Suprapubic skin (tissue), 4 donors: ENCODE data around the gene KIAA1671. TPM values are rescaled to one million over a fixed set of nuclear protein-coding genes. Genes with fewer than 3 reads are reported as not detected.

ENCODE experiments used
- DNase-seq, 2 donors: peaks; one replicate each; pipeline ENCODE4 v3.0.0-alpha.2; 2019; ENCODE audit warnings: low spot score in 2 of 2
- H3K27ac ChIP-seq: fragments of 200-600 bp; sonication (generic); one replicate; pipeline ENCODE4 v1.5.1; 2019
- H3K27me3 ChIP-seq: fragments of 200-600 bp; sonication (generic); one replicate; pipeline ENCODE4 v1.5.1; 2019
- H3K36me3 ChIP-seq: fragments of 200-600 bp; sonication (generic); one replicate; pipeline ENCODE4 v1.5.1; 2019
- H3K4me1 ChIP-seq: fragments of 200-600 bp; sonication (generic); one replicate; pipeline ENCODE4 v1.5.1; 2019
- H3K4me3 ChIP-seq: fragments of 200-600 bp; sonication (generic); one replicate; pipeline ENCODE4 v1.5.1; 2019; ENCODE audit warnings: mild to moderate bottlenecking
- H3K9me3 ChIP-seq: fragments of 200-600 bp; sonication (generic); one replicate; pipeline ENCODE4 v1.5.1; 2019
- CTCF ChIP-seq, 2 donors: fragments of 200-600 bp in 1 of 2; fragments of 450-650 bp in 1 of 2; sonication (generic) in 1 of 2; IDR thresholded peaks; one replicate each; pipeline ENCODE4 v1.5.1; 2016 to 2019; ENCODE audit warnings: antibody characterized with exemption in 2 of 2, mild to moderate bottlenecking in 1 of 2, moderate library complexity in 1 of 2
- EP300 ChIP-seq: sonication (generic); formaldehyde crosslinking; IDR thresholded peaks from one replicate; pipeline ENCODE4 v1.6.1; 2017; ENCODE audit warnings: antibody characterized with exemption
- POLR2A ChIP-seq, 2 donors: fragments of 450-650 bp; IDR thresholded peaks; one replicate each; pipeline ENCODE4 v1.6.1; 2017; ENCODE audit warnings: antibody characterized with exemption in 2 of 2, mild to moderate bottlenecking in 2 of 2, moderate library complexity in 2 of 2
- POLR2AphosphoS5 ChIP-seq, 3 donors: sonication (generic); formaldehyde crosslinking; IDR thresholded peaks; one replicate each; pipeline ENCODE4 v1.6.1; 2017; ENCODE audit warnings: antibody characterized with exemption in 3 of 3
- WGBS: methylation state at CpG from one replicate; pipeline ENCODE4 v1.1.5; 2018; 5-methylcytosine and 5-hydroxymethylcytosine counted together
- total RNA-seq, 4 donors: library from RNA; depleted of rRNA; stranded (reverse); fragments of >200 nt; gene quantifications; one replicate each; pipeline ENCODE4 v1.1.0, GENCODE V29; 2016

The KIAA1671 gene
- total RNA-seq, 4 donors from 2014 or later = 74.4 to 116 (median 97.0) TPM

- 84% methylated on average over 9 of the region's 10 CpGs for WGBS
- TF ChIP-seq POLR2A (IDR thresholded peaks at IDR 0.05) (no peak), EP300 (no peak), POLR2AphosphoS5 (IDR thresholded peaks at IDR 0.05) (no peak), CTCF (IDR thresholded peaks at IDR 0.05) (no peak)
- no peak overlapping the region for H3K27ac ChIP-seq
Observed at GRCh38 chr22:25182131-25183110, 229.9 kb downstream of the KIAA1671 start.

DNA sequence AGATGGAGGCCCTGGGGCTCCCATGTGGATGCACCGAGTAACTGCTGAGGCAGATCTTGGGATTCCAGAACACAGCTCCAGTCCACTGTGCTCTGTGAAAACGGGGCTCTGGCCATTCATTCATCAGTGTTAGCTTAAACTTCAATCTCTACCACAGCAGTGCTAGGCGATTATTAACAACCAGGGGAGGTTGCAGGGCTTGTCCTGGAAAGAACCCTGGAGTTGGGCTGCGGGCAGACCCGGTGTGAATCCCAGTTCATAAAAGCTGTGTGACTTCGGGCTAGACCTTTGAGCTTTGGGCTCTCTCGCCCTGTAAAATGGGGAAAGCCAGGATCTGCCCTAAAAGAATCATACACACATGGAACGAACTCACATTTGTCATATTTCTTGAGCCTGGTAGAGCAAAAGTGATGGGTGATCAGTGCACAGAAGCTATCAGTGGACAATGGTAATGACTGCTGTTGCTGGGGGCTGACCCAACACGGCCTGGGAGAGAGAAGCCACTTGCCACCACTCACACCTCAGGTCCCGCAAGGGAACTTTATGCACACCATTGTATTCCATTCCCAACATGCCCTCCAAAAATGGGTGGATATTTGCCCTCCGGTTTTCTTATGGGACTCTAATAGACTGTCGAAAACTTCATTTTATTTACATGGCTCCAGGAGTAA, 231.6 kb downstream of the KIAA1671 start:
- no peaks in the 10 kb centered on the region for H3K27me3 ChIP-seq
- TF ChIP-seq POLR2A (IDR thresholded peaks at IDR 0.05) (no peak), POLR2AphosphoS5 (IDR thresholded peaks at IDR 0.05) (no peak), CTCF (IDR thresholded peaks at IDR 0.05) (no peak), EP300 (no peak)
- no peak overlapping the region for H3K27ac ChIP-seq
- peaks cover 3% of the 10 kb centered on the region for H3K4me1 ChIP-seq
- H3K4me3 ChIP-seq = no peak overlapping the region
- H3K36me3 ChIP-seq = peaks cover 71% of the 10 kb centered on the region
- WGBS = 93% methylated on average over 11 of the region's 12 CpGs
- DNase-seq = no peak
- H3K9me3 ChIP-seq = no peaks in the 10 kb centered on the region

More at GRCh38 chr22:25182131-25183110, 229.9 kb downstream of the KIAA1671 start:
- Histone ChIP-seq H3K9me3 (no peaks in the 10 kb centered on the region), H3K36me3 (peaks cover 76% of the 10 kb centered on the region), H3K4me3 (no peak overlapping the region), H3K27me3 (no peaks in the 10 kb centered on the region), H3K4me1 (peaks cover 3% of the 10 kb centered on the region)
- no peak for DNase-seq

GRCh38 chr22:25186140-25186539, 233.6 kb downstream of the KIAA1671 start:
- H3K27ac ChIP-seq = no peak overlapping the region

DNA sequence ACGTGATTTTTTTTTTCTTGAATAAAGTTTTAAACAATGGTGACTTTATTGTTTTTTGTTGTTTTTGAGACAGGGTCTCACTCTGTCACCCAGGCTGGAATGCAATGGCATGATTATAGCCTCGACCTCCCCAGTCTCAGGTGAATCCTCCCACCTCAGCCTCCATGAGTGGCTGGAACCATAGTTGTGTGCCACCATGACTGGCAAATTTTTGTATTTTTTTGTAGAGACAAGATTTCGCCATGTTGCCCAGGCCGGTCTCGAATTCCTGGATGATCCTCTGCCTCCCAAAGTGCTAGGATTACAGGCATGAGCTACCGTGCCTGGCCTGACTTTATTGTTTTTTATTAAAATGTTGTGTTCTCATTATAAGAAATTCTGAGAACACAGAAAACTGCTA, 235.0 kb downstream of the KIAA1671 start:
- no peaks in the 10 kb centered on the region for H3K27me3 ChIP-seq
- no peak for TF ChIP-seq CTCF (IDR thresholded peaks at IDR 0.05)
- TF ChIP-seq EP300 = no peak
- no peak for TF ChIP-seq POLR2A (IDR thresholded peaks at IDR 0.05)
- TF ChIP-seq POLR2AphosphoS5 (IDR thresholded peaks at IDR 0.05) = no peak
- no peak for DNase-seq
- H3K27ac ChIP-seq = no peak overlapping the region
- 80% methylated on average over 6 of the region's 6 CpGs for WGBS
- peaks cover 75% of the 10 kb centered on the region for H3K36me3 ChIP-seq
- peaks cover 3% of the 10 kb centered on the region for H3K4me1 ChIP-seq
- no peaks in the 10 kb centered on the region for H3K9me3 ChIP-seq
- H3K4me3 ChIP-seq = no peak overlapping the region

More at GRCh38 chr22:25186140-25186539, 233.6 kb downstream of the KIAA1671 start:
- no peak for DNase-seq
- Histone ChIP-seq H3K4me3 (no peak overlapping the region), H3K4me1 (peaks cover 3% of the 10 kb centered on the region), H3K27me3 (no peaks in the 10 kb centered on the region), H3K36me3 (peaks cover 69% of the 10 kb centered on the region), H3K9me3 (no peaks in the 10 kb centered on the region)
- no peak for TF ChIP-seq POLR2AphosphoS5 (IDR thresholded peaks at IDR 0.05)
- no peak for TF ChIP-seq POLR2A (IDR thresholded peaks at IDR 0.05)
- TF ChIP-seq CTCF (IDR thresholded peaks at IDR 0.05) = no peak
- no peak for TF ChIP-seq EP300
- 89% methylated on average over 3 of the region's 3 CpGs for WGBS

DNA sequence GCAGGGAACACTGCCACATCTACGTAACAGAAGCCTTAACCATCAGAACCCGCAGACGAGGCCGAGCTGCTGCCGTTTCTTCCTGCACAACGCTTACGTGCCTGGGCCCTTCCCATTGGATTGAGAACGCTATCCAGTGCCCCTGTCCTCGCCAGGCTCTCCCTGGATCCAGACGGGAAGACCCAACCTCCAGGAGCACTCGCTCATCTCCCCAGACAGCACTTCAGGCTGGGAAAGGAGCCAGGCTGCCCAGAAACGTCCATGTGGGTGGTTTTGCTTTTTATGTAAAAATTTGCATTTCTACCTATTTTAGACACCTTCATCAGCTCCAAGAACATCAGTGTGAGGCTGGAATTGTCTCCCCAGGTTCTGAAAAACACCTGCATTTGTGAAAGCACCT, 239.9 kb downstream of the KIAA1671 start:
- Histone ChIP-seq H3K4me3 (no peak overlapping the region), H3K27me3 (no peaks in the 10 kb centered on the region), H3K36me3 (peaks cover 68% of the 10 kb centered on the region), H3K27ac (no peak overlapping the region), H3K9me3 (no peaks in the 10 kb centered on the region), H3K4me1 (no peaks in the 10 kb centered on the region)
- DNase-seq = no peak
- no peak for TF ChIP-seq POLR2AphosphoS5 (IDR thresholded peaks at IDR 0.05)
- 86% methylated on average over 12 of the region's 12 CpGs for WGBS
